ENCODE measurements around the gene SRSF11. TPM values are rescaled to one million over a fixed set of nuclear protein-coding genes. Genes with fewer than 3 reads are reported as not detected.
A peak's percentile ranks its signal among the peaks of the same experiment; 100 is the strongest.
"Not testable (repeated sequence)": the region's sequence is repeated elsewhere in the genome, so short reads cannot be mapped to it uniquely, and the experiment has no call there.

The SRSF11 gene
- 71.0 and 77.3 TPM in 2 replicates for total RNA-seq (2014; rRNA removed; shearing (Covaris generic))

GRCh38 chr1:70221238-70222121, at the start of gene SRSF11:
Gene SRSF11, plus strand, starts transcription at chr1:70221380. Its CDS starts 257 bp downstream, at chr1:70221637.
- DNase-seq (ENCODE audit: low read depth) = peak; percentile 93

GRCh38 chr1:70171512-70171911, 49.7 kb upstream of the SRSF11 start:
- no peak for DNase-seq (ENCODE audit: low read depth)

- not testable (repeated sequence) for DNase-seq (ENCODE audit: low read depth)
Measured at GRCh38 chr1:70185181-70185580, 36.0 kb upstream of the SRSF11 start.

- DNase-seq (ENCODE audit: low read depth) = no peak
Measured at GRCh38 chr1:70188522-70188921, 32.7 kb upstream of the SRSF11 start.

- DNase-seq (ENCODE audit: low read depth) = no peak
Measured at GRCh38 chr1:70190180-70190579, 31.0 kb upstream of the SRSF11 start.

- DNase-seq (ENCODE audit: low read depth) = not testable (repeated sequence)
Measured at GRCh38 chr1:70192446-70192845, 28.7 kb upstream of the SRSF11 start.

GRCh38 chr1:70194601-70195000, 26.6 kb upstream of the SRSF11 start:
- no peak for DNase-seq (ENCODE audit: low read depth)

GRCh38 chr1:70195342-70195741, 25.8 kb upstream of the SRSF11 start:
- no peak for DNase-seq (ENCODE audit: low read depth)

- DNase-seq (ENCODE audit: low read depth) = no peak
Measured at GRCh38 chr1:70196333-70196732, 24.8 kb upstream of the SRSF11 start.

- no peak for DNase-seq (ENCODE audit: low read depth)
Measured at GRCh38 chr1:70200065-70200464, 21.1 kb upstream of the SRSF11 start.

GRCh38 chr1:70202173-70202758, 18.9 kb upstream of the SRSF11 start:
- DNase-seq (ENCODE audit: low read depth) = no peak

GRCh38 chr1:70204139-70204538, 17.0 kb upstream of the SRSF11 start:
- DNase-seq (ENCODE audit: low read depth) = no peak

- DNase-seq (ENCODE audit: low read depth) = no peak
Measured at GRCh38 chr1:70204600-70204999, 16.6 kb upstream of the SRSF11 start.

GRCh38 chr1:70205071-70205433, 16.1 kb upstream of the SRSF11 start:
- DNase-seq (ENCODE audit: low read depth) = no peak

- DNase-seq (ENCODE audit: low read depth) = peak; percentile 96
Measured at GRCh38 chr1:70205434-70206118, 15.6 kb upstream of the SRSF11 start, which contains the start of gene LRRC40. Gene LRRC40, minus strand, starts transcription at chr1:70205579. Its CDS starts 39 bp downstream, at chr1:70205540.

- not testable (repeated sequence) for DNase-seq (ENCODE audit: low read depth)
Measured at GRCh38 chr1:70206833-70207232, 14.3 kb upstream of the SRSF11 start.

- DNase-seq (ENCODE audit: low read depth) = no peak
Measured at GRCh38 chr1:70207492-70207891, 13.7 kb upstream of the SRSF11 start.

- no peak for DNase-seq (ENCODE audit: low read depth)
Measured at GRCh38 chr1:70208292-70208691, 12.9 kb upstream of the SRSF11 start.

GRCh38 chr1:70210820-70211219, 10.4 kb upstream of the SRSF11 start:
- peak; percentile 11 for DNase-seq (ENCODE audit: low read depth)

- no peak for DNase-seq (ENCODE audit: low read depth)
Measured at GRCh38 chr1:70211541-70211940, 9.6 kb upstream of the SRSF11 start.

- DNase-seq (ENCODE audit: low read depth) = no peak
Measured at GRCh38 chr1:70220015-70220414, 1.2 kb upstream of the SRSF11 start.

- DNase-seq (ENCODE audit: low read depth) = no peak
Measured at GRCh38 chr1:70220517-70221237, 503 bp upstream of the SRSF11 start.

Measured in M059J (cell line).